ENCODE measurements around the gene IPPK.

IPPK gene

DNA sequence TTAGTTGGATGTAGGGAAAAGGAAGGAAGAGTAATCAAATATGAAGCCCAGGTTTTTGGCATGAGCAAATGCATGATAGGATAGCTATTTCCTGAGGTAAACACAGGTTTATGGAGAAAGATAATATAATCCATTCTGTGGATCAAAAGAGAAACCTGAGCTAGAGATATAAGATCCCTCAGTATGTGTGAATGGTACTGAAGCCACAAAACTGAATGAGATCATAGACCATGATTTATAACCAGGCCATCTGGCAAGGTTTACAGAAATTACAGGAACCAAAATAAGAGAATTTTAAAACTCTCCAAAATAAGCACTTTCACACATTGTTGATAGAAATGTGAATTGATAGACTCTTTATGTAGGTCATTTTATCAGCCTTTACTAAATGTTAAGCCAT lies 105.4 kb downstream of the IPPK start (continued):
- TF ChIP-seq KLF8 (tag by site-specific recombination; IDR thresholded peaks at IDR 0.05) (peak; percentile 47; the same call in 1 of the 2 replicates), ZBTB17 (tag by site-specific recombination; IDR thresholded peaks at IDR 0.05) (peak; percentile 66; the same call in 1 of the 2 replicates), KLF10 (tag by site-specific recombination; IDR thresholded peaks at IDR 0.05) (0 out of 2 replicates have a peak, but pooled peaks have one; percentile 21), ZBTB21 (tag by site-specific recombination; IDR thresholded peaks at IDR 0.05) (no peak), ZNF19 (tag by site-specific recombination; IDR thresholded peaks at IDR 0.05; ENCODE audit: low read depth) (no peak), ZNF174 (tag by site-specific recombination; IDR thresholded peaks at IDR 0.05) (no peak), ZNF184 (tag by site-specific recombination; IDR thresholded peaks at IDR 0.05) (no peak; the same call in 1 of the 2 replicates), ZNF521 (tag by site-specific recombination; IDR thresholded peaks at IDR 0.05) (no peak), ZNF202 (tag by site-specific recombination; IDR thresholded peaks at IDR 0.05; ENCODE audit: borderline replicate concordance) (no peak), ZNF792 (tag by site-specific recombination; IDR thresholded peaks at IDR 0.05) (no peak), ZNF530 (tag by site-specific recombination; IDR thresholded peaks at IDR 0.05; ENCODE audit: low read depth) (no peak), ZNF624 (tag by site-specific recombination; IDR thresholded peaks at IDR 0.05) (no peak), ZNF664 (tag by site-specific recombination; IDR thresholded peaks at IDR 0.05) (no peak), YY1 (tag by site-specific recombination; IDR thresholded peaks at IDR 0.05) (no peak), ZNF785 (tag by site-specific recombination; IDR thresholded peaks at IDR 0.05) (no peak), ZNF707 (tag by site-specific recombination; IDR thresholded peaks at IDR 0.05) (no peak), GLI4 (tag by site-specific recombination; IDR thresholded peaks at IDR 0.05) (no peak), ZNF830 (tag by site-specific recombination; IDR thresholded peaks at IDR 0.05; ENCODE audit: low read depth) (no peak), HOXC10 (CRISPR knock-in tag; IDR thresholded peaks at IDR 0.05) (no peak), ZNF214 (tag by site-specific recombination; IDR thresholded peaks at IDR 0.05; ENCODE audit: borderline replicate concordance) (no peak), ZNF274 (IDR thresholded peaks at IDR 0.05; ENCODE audit: low read length) (no peak), ZNF274 (tag by site-specific recombination; IDR thresholded peaks at IDR 0.05; ENCODE audit: borderline replicate concordance) (no peak), ZNF10 (tag by site-specific recombination; IDR thresholded peaks at IDR 0.05) (0 out of 2 replicates have a peak, but pooled peaks have one; percentile 30), ZNF138 (tag by site-specific recombination; IDR thresholded peaks at IDR 0.05; ENCODE audit: borderline replicate concordance) (no peak), SP3 (tag by site-specific recombination; IDR thresholded peaks at IDR 0.05) (no peak), ZNF585B (tag by site-specific recombination; IDR thresholded peaks at IDR 0.05) (no peak), ZNF423 (tag by site-specific recombination; IDR thresholded peaks at IDR 0.05) (no peak), ZNF169 (tag by site-specific recombination; IDR thresholded peaks at IDR 0.05) (no peak)
- TF ChIP-seq, protein P1, sequence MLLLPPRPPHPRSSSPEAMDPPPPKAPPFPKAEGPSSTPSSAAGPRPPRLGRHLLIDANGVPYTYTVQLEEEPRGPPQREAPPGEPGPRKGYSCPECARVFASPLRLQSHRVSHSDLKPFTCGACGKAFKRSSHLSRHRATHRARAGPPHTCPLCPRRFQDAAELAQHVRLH (tag by site-specific recombination; IDR thresholded peaks at IDR 0.05): peak; percentile 54; the same call in 1 of the 2 replicates
- TF ChIP-seq, protein P2, sequence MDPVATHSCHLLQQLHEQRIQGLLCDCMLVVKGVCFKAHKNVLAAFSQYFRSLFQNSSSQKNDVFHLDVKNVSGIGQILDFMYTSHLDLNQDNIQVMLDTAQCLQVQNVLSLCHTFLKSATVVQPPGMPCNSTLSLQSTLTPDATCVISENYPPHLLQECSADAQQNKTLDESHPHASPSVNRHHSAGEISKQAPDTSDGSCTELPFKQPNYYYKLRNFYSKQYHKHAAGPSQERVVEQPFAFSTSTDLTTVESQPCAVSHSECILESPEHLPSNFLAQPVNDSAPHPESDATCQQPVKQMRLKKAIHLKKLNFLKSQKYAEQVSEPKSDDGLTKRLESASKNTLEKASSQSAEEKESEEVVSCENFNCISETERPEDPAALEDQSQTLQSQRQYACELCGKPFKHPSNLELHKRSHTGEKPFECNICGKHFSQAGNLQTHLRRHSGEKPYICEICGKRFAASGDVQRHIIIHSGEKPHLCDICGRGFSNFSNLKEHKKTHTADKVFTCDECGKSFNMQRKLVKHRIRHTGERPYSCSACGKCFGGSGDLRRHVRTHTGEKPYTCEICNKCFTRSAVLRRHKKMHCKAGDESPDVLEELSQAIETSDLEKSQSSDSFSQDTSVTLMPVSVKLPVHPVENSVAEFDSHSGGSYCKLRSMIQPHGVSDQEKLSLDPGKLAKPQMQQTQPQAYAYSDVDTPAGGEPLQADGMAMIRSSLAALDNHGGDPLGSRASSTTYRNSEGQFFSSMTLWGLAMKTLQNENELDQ (tag by site-specific recombination; IDR thresholded peaks at IDR 0.05; ENCODE audit: low read depth): no peak
- TF ChIP-seq, protein P3, sequence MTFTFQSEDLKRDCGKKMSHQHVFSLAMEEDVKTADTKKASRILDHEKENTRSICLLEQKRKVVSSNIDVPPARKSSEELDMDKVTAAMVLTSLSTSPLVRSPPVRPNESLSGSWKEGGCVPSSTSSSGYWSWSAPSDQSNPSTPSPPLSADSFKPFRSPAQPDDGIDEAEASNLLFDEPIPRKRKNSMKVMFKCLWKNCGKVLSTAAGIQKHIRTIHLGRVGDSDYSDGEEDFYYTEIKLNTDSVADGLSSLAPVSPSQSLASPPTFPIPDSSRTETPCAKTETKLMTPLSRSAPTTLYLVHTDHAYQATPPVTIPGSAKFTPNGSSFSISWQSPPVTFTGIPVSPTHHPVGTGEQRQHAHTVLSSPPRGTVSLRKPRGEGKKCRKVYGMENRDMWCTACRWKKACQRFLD (tag by site-specific recombination; IDR thresholded peaks at IDR 0.05): no peak
- TF ChIP-seq, protein P4, sequence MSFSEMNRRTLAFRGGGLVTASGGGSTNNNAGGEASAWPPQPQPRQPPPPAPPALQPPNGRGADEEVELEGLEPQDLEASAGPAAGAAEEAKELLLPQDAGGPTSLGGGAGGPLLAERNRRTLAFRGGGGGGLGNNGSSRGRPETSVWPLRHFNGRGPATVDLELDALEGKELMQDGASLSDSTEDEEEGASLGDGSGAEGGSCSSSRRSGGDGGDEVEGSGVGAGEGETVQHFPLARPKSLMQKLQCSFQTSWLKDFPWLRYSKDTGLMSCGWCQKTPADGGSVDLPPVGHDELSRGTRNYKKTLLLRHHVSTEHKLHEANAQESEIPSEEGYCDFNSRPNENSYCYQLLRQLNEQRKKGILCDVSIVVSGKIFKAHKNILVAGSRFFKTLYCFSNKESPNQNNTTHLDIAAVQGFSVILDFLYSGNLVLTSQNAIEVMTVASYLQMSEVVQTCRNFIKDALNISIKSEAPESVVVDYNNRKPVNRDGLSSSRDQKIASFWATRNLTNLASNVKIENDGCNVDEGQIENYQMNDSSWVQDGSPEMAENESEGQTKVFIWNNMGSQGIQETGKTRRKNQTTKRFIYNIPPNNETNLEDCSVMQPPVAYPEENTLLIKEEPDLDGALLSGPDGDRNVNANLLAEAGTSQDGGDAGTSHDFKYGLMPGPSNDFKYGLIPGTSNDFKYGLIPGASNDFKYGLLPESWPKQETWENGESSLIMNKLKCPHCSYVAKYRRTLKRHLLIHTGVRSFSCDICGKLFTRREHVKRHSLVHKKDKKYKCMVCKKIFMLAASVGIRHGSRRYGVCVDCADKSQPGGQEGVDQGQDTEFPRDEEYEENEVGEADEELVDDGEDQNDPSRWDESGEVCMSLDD (tag by site-specific recombination; IDR thresholded peaks at IDR 0.05): no peak

Measured in HEK293 (cell line).